DND-41 (cell line): ENCODE measurements around the gene OR6C76.

Experiments used
- ATAC-seq: fragments of 200-7000 bp; cut with Tn5 transposase; 3 replicates; pipeline ENCODE4 v1.9.1; 2021; ENCODE audit warnings: low read depth; ENCODE audit not compliant: insufficient read depth
- DNase-seq: peaks from one replicate; pipeline ENCODE4 v3.0.0-alpha.2; 2020
- H2AFZ ChIP-seq: 2 replicates; pipeline ENCODE4 v1.6.0; 2012; ENCODE audit warnings: low read depth, low read length
- H3K27ac ChIP-seq: 2 replicates; pipeline ENCODE4 v1.5.1; 2012; ENCODE audit warnings: low read length, inconsistent platforms
- H3K27me3 ChIP-seq: fragments of 200-600 bp; sonication (generic); 2 replicates; pipeline ENCODE4 v1.6.0; 2012; ENCODE audit warnings: low read length, mild to moderate bottlenecking, inconsistent platforms; ENCODE audit not compliant: insufficient read depth, poor library complexity
- H3K36me3 ChIP-seq: 2 replicates; pipeline ENCODE4 v1.5.1; 2012; ENCODE audit warnings: low read length, inconsistent platforms; ENCODE audit not compliant: insufficient read depth
- H3K4me1 ChIP-seq: 2 replicates; pipeline ENCODE4 v1.5.1; 2012; ENCODE audit warnings: mild to moderate bottlenecking, low read length; ENCODE audit not compliant: insufficient read depth
- H3K4me2 ChIP-seq: 2 replicates; pipeline ENCODE4 v1.6.0; 2012; ENCODE audit warnings: mild to moderate bottlenecking, moderate library complexity, low read length, inconsistent platforms; ENCODE audit not compliant: insufficient read depth
- H3K4me3 ChIP-seq, 2 experiments: fragments of 200-600 bp in 1 of 2; shearing (Covaris generic) in 1 of 2; 2 replicates each; pipeline ENCODE4 v1.5.1; 2012 to 2016; ENCODE audit warnings: inconsistent platforms in 2 of 2, low read length in 2 of 2, mild to moderate bottlenecking in 2 of 2, low read depth in 1 of 2, moderate library complexity in 1 of 2
- H3K79me2 ChIP-seq: 2 replicates; pipeline ENCODE4 v1.6.0; 2012; ENCODE audit warnings: low read length, inconsistent platforms; ENCODE audit not compliant: insufficient read depth
- H3K9ac ChIP-seq: 2 replicates; pipeline ENCODE4 v1.6.0; 2012; ENCODE audit warnings: low read depth, mild to moderate bottlenecking, inconsistent platforms, low read length, moderate library complexity
- H3K9me3 ChIP-seq: 2 replicates; pipeline ENCODE4 v1.5.1; 2012; ENCODE audit warnings: low read length, moderate library complexity, mild to moderate bottlenecking, inconsistent platforms; ENCODE audit not compliant: insufficient read depth, severe bottlenecking
- H4K20me1 ChIP-seq: 2 replicates; pipeline ENCODE4 v1.6.0; 2012; ENCODE audit warnings: low read length; ENCODE audit not compliant: insufficient read depth
- CTCF ChIP-seq: IDR thresholded peaks from 2 replicates; pipeline ENCODE4 v1.5.1; 2012; ENCODE audit warnings: borderline replicate concordance, low read length, moderate library complexity, mild to moderate bottlenecking; ENCODE audit not compliant: poor library complexity, severe bottlenecking; ENCODE audit errors: extremely low read depth
- EZH2 ChIP-seq: IDR thresholded peaks from 3 replicates; pipeline ENCODE4 v1.6.1; 2012; ENCODE audit warnings: borderline replicate concordance, low read depth, mild to moderate bottlenecking, moderate library complexity, low read length, inconsistent platforms; ENCODE audit not compliant: severe bottlenecking

Gene OR6C76

DNA sequence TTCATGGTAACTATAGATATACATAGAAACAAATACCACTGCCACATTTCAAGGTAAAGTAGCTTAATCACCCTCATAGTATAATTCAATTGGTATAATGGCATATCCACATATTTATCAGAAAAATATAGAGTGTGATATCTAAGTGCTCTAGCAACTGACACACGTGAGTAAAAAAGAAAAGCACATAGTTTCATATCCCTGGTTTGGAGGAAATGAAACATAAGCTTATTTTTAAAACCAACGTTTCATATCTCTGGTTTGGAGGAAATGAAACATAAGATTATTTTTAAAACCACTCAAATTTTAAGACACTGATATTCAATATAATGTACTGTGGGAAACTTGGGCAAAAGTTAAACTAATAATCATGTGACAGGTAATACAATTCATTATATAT lies 41.8 kb downstream of the OR6C76 start:
- ATAC-seq (no peak), DNase-seq (no peak)
- TF ChIP-seq EZH2 (no peak), CTCF (no peak)
- H2AFZ ChIP-seq = no peak overlapping the region
- H3K79me2 ChIP-seq = no peaks in the 10 kb centered on the region
- H3K27me3 ChIP-seq = peaks cover 9% of the 10 kb centered on the region
- no peak overlapping the region for H3K9ac ChIP-seq
- H3K36me3 ChIP-seq = no peaks in the 10 kb centered on the region
- no peaks in the 10 kb centered on the region for H4K20me1 ChIP-seq
- no peak overlapping the region for H3K4me3 ChIP-seq
- no peaks in the 10 kb centered on the region for H3K4me1 ChIP-seq
- H3K27ac ChIP-seq = no peak overlapping the region
- no peaks in the 10 kb centered on the region for H3K9me3 ChIP-seq
- H3K4me2 ChIP-seq = no peak overlapping the region

DNA sequence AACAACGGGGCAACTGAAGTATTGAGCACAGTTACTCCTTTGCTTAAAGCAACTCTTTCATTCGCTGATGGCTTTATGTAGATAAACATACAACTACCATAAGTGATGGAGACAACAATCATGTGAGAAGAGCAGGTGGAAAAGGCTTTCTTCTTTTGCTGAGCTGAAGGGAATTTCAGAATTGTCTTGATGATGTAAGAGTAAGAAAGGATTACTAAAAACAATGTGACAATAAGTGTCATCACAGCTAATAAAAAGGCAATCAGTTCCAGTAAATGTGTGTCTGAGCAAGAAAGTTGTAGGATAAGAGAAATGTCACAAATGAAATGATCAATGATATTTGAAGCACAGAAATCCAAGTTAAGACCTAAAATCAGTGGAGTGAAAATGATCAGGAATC lies 43.2 kb downstream of the OR6C76 start:
- H3K4me3 ChIP-seq = no peak overlapping the region
- no peaks in the 10 kb centered on the region for H4K20me1 ChIP-seq
- H3K9ac ChIP-seq = no peak overlapping the region
- DNase-seq (no peak), ATAC-seq (no peak)
- peaks cover 9% of the 10 kb centered on the region for H3K27me3 ChIP-seq
- H2AFZ ChIP-seq = no peak overlapping the region
- H3K36me3 ChIP-seq = no peaks in the 10 kb centered on the region
- H3K79me2 ChIP-seq = no peaks in the 10 kb centered on the region
- no peak overlapping the region for H3K27ac ChIP-seq
- no peak overlapping the region for H3K4me2 ChIP-seq
- no peak for TF ChIP-seq CTCF
- TF ChIP-seq EZH2 = no peak
- no peaks in the 10 kb centered on the region for H3K9me3 ChIP-seq
- H3K4me1 ChIP-seq = no peaks in the 10 kb centered on the region

DNA sequence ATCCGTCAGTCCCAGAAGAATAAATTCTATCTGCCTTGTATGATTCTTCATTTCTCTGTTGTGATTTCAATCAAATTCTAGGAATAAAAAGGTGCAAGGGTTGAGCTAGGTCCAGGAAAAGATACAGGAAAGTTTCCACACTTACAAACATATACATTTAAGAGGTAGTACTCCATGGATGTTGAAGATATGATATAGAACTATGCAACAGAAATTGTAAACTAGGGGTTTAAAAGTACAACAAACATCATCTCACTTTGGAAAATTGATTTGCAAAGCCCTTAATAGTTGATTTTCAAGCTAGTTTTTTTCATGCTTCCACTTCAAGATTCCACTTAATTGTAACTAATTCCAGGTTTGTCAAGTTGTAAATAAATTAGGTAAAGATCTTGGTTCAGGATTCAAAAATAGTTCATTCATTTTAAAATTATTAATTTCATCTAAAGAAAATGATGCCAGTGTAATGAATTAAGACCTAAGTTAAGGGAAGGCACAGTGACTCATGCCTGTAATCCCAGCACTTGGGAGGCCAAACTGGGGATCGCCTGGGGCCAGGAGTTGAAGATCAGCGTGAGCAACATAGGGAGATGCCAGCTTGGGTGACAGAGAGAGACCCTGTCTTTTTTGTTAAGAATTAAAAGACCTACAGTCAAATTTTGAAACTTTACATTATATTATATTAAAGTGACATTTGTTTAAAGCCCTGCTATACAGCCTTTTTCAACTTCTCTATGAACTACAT lies 44.2 kb downstream of the OR6C76 start, which contains the start of gene OR6C70:
OR6C70 (minus strand) TSS at position 51 of the 742 bp plus-strand sequence; CDS start at position 51, 0 bp downstream.
- H4K20me1 ChIP-seq = no peaks in the 10 kb centered on the region
- H3K27ac ChIP-seq = no peak within 1 kb of the TSS

More for the DNA sequence above, 44.2 kb downstream of the OR6C76 start, which contains the start of gene OR6C70:
- H3K4me1 ChIP-seq = no peaks in the 10 kb centered on the region
- H3K4me2 ChIP-seq = no peak within 1 kb of the TSS
- peaks cover 11% of the 10 kb centered on the region for H3K27me3 ChIP-seq
- ATAC-seq (no peak), DNase-seq (no peak)
- no peaks in the 10 kb centered on the region for H3K36me3 ChIP-seq
- no peak for TF ChIP-seq CTCF
- TF ChIP-seq EZH2 = no peak
- no peaks in the 10 kb centered on the region for H3K79me2 ChIP-seq
- no peak within 1 kb of the TSS for H2AFZ ChIP-seq
- H3K4me3 ChIP-seq = no peak within 1 kb of the TSS
- no peaks in the 10 kb centered on the region for H3K9me3 ChIP-seq
- H3K9ac ChIP-seq = no peak within 1 kb of the TSS
